Measurements from ENCODE around the gene COQ9.

Gene COQ9

GRCh38 chr16:57509231-57509923 lies 62.1 kb downstream of the COQ9 start:
- FAIRE-seq (no peak), DNase-seq (ENCODE audit: insufficient read length) (no peak)
- TF ChIP-seq POLR2AphosphoS5 (IDR thresholded peaks at IDR 0.05; ENCODE audit: low read depth, low read length): no peak
- TF ChIP-seq POLR2A (IDR thresholded peaks at IDR 0.05; ENCODE audit: low read depth, low read length): no peak
- TF ChIP-seq TAF1 (IDR thresholded peaks at IDR 0.05; ENCODE audit: borderline replicate concordance, low read depth, low read length): no peak

GRCh38 chr16:57510016-57510871 lies 63.0 kb downstream of the COQ9 start:
- no peak for TF ChIP-seq TAF1 (IDR thresholded peaks at IDR 0.05; ENCODE audit: borderline replicate concordance, low read depth, low read length)
- no peak for FAIRE-seq
- no peak for DNase-seq (ENCODE audit: insufficient read length)
